ENCODE results near the gene FARSA. TPM values are rescaled to one million over a fixed set of nuclear protein-coding genes. Genes with fewer than 3 reads are reported as not detected.

Gene FARSA
- total and polyA plus RNA-seq, 2 donors (not counting 3 experiments of a cell fraction or from before 2014, with no cell fraction given) = 51.8 to 77.4 TPM

DNA sequence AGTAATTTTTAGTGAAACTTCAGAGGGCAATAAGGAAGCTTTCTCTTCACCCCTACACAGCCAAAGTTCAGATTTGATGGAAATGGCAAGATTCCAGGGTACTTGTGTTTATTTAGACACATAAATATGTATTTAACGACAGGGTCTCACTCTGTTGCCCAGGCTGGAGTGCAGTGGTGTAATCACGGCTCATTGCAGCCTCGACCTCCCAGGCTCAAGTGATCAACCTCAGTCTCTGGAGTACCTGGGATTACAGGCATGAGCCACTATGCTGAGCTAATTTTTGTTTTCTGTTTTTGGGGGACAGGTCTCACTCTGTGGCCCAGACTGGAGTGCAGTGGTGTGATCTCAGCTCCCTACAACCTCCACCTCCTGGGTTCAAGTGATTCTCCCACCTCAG is 12.5 kb downstream of the FARSA start:
- DNase-seq (ENCODE audit: low read depth, low spot score) (no peak), FAIRE-seq (no peak)
- Histone ChIP-seq H3K9me3 (replicated peaks; ENCODE audit: control insufficient read depth, insufficient read depth, low read length) (no peaks in the 10 kb centered on the region), H3K9me1 (replicated peaks; ENCODE audit: control insufficient read depth, extremely low read depth, insufficient read depth, low read length) (no peaks in the 10 kb centered on the region), H3K4me2 (ENCODE audit: insufficient read depth, low read length) (no peak overlapping the region), H3K27me3 (ENCODE audit: control insufficient read depth in 2 of 2, insufficient read depth in 2 of 2, low read length in 2 of 2) (no peaks in the 10 kb centered on the region), H2AFZ (ENCODE audit: low read depth, low read length) (no peak overlapping the region), H3K4me3 (replicated peaks in 1 of 3; ENCODE audit: insufficient read depth in 1 of 3, low read depth in 1 of 3, low read length in 3 of 3) (no peak overlapping the region), H3K79me2 (ENCODE audit: control insufficient read depth, insufficient read depth, low read length) (no peaks in the 10 kb centered on the region), H3K36me3 (ENCODE audit: control insufficient read depth in 2 of 2, extremely low read depth in 1 of 2, insufficient read depth in 2 of 2, low read length in 2 of 2) (peaks cover 13 to 23% of the 10 kb centered on the region in 2 experiments), H3K9ac (replicated peaks; ENCODE audit: extremely low read depth, insufficient read depth, low read length) (no peak overlapping the region), H3K27ac (ENCODE audit: insufficient read depth, low read depth, low read length) (no peak overlapping the region), H4K20me1 (replicated peaks; ENCODE audit: control insufficient read depth, extremely low read depth, insufficient read depth, low read length) (no peaks in the 10 kb centered on the region), H3K4me1 (ENCODE audit: control insufficient read depth, extremely low read depth, insufficient read depth, low read length) (no peaks in the 10 kb centered on the region)
- dilution Hi-C loops (cut with MboI; ENCODE audit: extremely low pct_ligation_motif_present, low sequenced_read_pairs) (no loop called here), intact Hi-C loops (cut with micrococcal nuclease) (no loop called here)
- TF ChIP-seq GATA2 (IDR thresholded peaks at IDR 0.05; ENCODE audit: insufficient read depth, insufficient read length, low read depth, low read length) = no peak
- no peak for TF ChIP-seq POLR2A (IDR thresholded peaks at IDR 0.05; ENCODE audit: low read depth, low read length)
- TF ChIP-seq FOS (IDR thresholded peaks at IDR 0.05; ENCODE audit: borderline replicate concordance, insufficient read depth, low read length) = no peak
- no peak for TF ChIP-seq JUN (IDR thresholded peaks at IDR 0.05; ENCODE audit: borderline replicate concordance, insufficient read depth, insufficient read length, low read depth)
- TF ChIP-seq MAX (IDR thresholded peaks at IDR 0.05; ENCODE audit: insufficient read depth, insufficient read length) = no peak
- TF ChIP-seq, protein P1, sequence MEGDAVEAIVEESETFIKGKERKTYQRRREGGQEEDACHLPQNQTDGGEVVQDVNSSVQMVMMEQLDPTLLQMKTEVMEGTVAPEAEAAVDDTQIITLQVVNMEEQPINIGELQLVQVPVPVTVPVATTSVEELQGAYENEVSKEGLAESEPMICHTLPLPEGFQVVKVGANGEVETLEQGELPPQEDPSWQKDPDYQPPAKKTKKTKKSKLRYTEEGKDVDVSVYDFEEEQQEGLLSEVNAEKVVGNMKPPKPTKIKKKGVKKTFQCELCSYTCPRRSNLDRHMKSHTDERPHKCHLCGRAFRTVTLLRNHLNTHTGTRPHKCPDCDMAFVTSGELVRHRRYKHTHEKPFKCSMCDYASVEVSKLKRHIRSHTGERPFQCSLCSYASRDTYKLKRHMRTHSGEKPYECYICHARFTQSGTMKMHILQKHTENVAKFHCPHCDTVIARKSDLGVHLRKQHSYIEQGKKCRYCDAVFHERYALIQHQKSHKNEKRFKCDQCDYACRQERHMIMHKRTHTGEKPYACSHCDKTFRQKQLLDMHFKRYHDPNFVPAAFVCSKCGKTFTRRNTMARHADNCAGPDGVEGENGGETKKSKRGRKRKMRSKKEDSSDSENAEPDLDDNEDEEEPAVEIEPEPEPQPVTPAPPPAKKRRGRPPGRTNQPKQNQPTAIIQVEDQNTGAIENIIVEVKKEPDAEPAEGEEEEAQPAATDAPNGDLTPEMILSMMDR (IDR thresholded peaks at IDR 0.05; ENCODE audit: extremely low read depth in 1 of 2, insufficient read depth in 1 of 2, low read depth in 1 of 2, low read length in 2 of 2) = no peak
- TF ChIP-seq EZH2 (IDR thresholded peaks at IDR 0.05; ENCODE audit: borderline replicate concordance, low read depth, low read length, severe bottlenecking) = no peak
- TF ChIP-seq MYC (IDR thresholded peaks at IDR 0.05; ENCODE audit: low read depth, low read length) = no peak
- TF ChIP-seq POLR2AphosphoS5 (IDR thresholded peaks at IDR 0.05; ENCODE audit: insufficient read depth, low read depth, low read length) = no peak
- no TSS peak for BruUV-seq (replicated peaks)
- ChIA-PET POLR2A (interaction anchor here (0.7 kb wide), 1 partner anchor 49 kb away, joined by 5 read pairs; no protein-coding TSS in a partner anchor), CTCF (interaction anchor here (0.9 kb wide), 1 partner anchor 35 kb away, joined by 3 read pairs; no protein-coding TSS in a partner anchor)

All from endothelial cell of umbilical vein (primary cell).